ENCODE measurements around the gene SEPSECS. TPM values are rescaled to one million over a fixed set of nuclear protein-coding genes. Genes with fewer than 3 reads are reported as not detected.

Gene SEPSECS
- total RNA-seq, 1 experiment from 2014 or later, result 4.2 TPM

GRCh38 chr4:25184056-25184455 lies 23.8 kb upstream of the SEPSECS start:
- no CpG with 5 or more reads among the region's 4 CpGs for WGBS (ENCODE audit: extremely low coverage, insufficient read length, low lambda C conversion rate)
- Histone ChIP-seq H3K9me3 (ENCODE audit: control insufficient read depth, low read depth, low read length) (no peaks in the 10 kb centered on the region), H4K20me1 (ENCODE audit: control insufficient read depth, insufficient read depth, insufficient read length) (no peaks in the 10 kb centered on the region), H3K18ac (ENCODE audit: insufficient read length, low read depth, low read length) (no peak overlapping the region), H3T11ph (ENCODE audit: low read length) (no peak overlapping the region), H3K79me2 (ENCODE audit: insufficient read depth, low read length) (no peaks in the 10 kb centered on the region), H3K27me3 (ENCODE audit: insufficient read depth, low read length) (no peaks in the 10 kb centered on the region), H2AFZ (ENCODE audit: low read length) (no peak overlapping the region), H3K14ac (ENCODE audit: insufficient read depth, low read length) (no peak overlapping the region), H2BK15ac (ENCODE audit: low read depth, low read length) (no peak overlapping the region), H3K56ac (ENCODE audit: insufficient read length, low read depth, low read length) (no peak overlapping the region), H2BK20ac (ENCODE audit: low read depth, low read length, poor library complexity, severe bottlenecking) (no peak overlapping the region), H2BK5ac (ENCODE audit: insufficient read length, low read length) (no peak overlapping the region), H2BK12ac (ENCODE audit: insufficient read length, low read depth, low read length) (no peak overlapping the region), H4K8ac (replicated peaks; ENCODE audit: insufficient read length, low read depth, low read length) (no peak overlapping the region), H3K9ac (ENCODE audit: extremely low read depth, insufficient read length, low read length) (no peak overlapping the region), H3K4ac (ENCODE audit: low read depth, low read length) (no peak overlapping the region), H4K5ac (ENCODE audit: insufficient read length, low read depth, low read length) (no peak overlapping the region), H3K4me1 (ENCODE audit: insufficient read depth, low read length) (no peaks in the 10 kb centered on the region), H4K91ac (ENCODE audit: insufficient read length, low read depth, low read length) (no peak overlapping the region), H3K79me1 (ENCODE audit: insufficient read depth, low read depth, low read length, poor library complexity, severe bottlenecking) (no peaks in the 10 kb centered on the region), H2AK5ac (ENCODE audit: insufficient read length, low read length) (no peak overlapping the region), H2BK120ac (ENCODE audit: low read depth, low read length, poor library complexity, severe bottlenecking) (no peak overlapping the region), H3K4me2 (ENCODE audit: insufficient read depth, insufficient read length, low read length) (no peak overlapping the region), H3K23ac (ENCODE audit: insufficient read length, low read depth, low read length) (no peak overlapping the region), H3K27ac (ENCODE audit: insufficient read length, low read depth, low read length) (no peak overlapping the region), H3K23me2 (ENCODE audit: insufficient read length, low read depth, low read length, poor library complexity, severe bottlenecking) (no peaks in the 10 kb centered on the region)
- DNase-seq, result no peak
- TF ChIP-seq, protein P1, sequence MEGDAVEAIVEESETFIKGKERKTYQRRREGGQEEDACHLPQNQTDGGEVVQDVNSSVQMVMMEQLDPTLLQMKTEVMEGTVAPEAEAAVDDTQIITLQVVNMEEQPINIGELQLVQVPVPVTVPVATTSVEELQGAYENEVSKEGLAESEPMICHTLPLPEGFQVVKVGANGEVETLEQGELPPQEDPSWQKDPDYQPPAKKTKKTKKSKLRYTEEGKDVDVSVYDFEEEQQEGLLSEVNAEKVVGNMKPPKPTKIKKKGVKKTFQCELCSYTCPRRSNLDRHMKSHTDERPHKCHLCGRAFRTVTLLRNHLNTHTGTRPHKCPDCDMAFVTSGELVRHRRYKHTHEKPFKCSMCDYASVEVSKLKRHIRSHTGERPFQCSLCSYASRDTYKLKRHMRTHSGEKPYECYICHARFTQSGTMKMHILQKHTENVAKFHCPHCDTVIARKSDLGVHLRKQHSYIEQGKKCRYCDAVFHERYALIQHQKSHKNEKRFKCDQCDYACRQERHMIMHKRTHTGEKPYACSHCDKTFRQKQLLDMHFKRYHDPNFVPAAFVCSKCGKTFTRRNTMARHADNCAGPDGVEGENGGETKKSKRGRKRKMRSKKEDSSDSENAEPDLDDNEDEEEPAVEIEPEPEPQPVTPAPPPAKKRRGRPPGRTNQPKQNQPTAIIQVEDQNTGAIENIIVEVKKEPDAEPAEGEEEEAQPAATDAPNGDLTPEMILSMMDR (conservative IDR thresholded peaks at IDR 0.05), result no peak
- no peak overlapping the region for H3K27ac Mint-ChIP-seq
- H3K36me3 Mint-ChIP-seq (ENCODE audit: insufficient read depth in 1 of 3, low read depth in 3 of 3), result no peaks in the 10 kb centered on the region
- no peaks in the 10 kb centered on the region for H3K4me1 Mint-ChIP-seq
- no peaks in the 10 kb centered on the region for H3K9me3 Mint-ChIP-seq
- H3K4me3 Mint-ChIP-seq, result no peak overlapping the region
- H3K27me3 Mint-ChIP-seq (ENCODE audit: low read depth), result no peaks in the 10 kb centered on the region
